ENCODE data around the gene ACOX3.

ACOX3 gene

GRCh38 chr4:8370835-8371595 is 69.5 kb downstream of the ACOX3 start:
- 96% methylated on average over 22 of the region's 24 CpGs for WGBS (ENCODE audit: insufficient coverage)
- no peaks in the 10 kb centered on the region for H3K27me3 ChIP-seq (replicated peaks in 2 of 5; ENCODE audit: control insufficient read depth in 4 of 5, insufficient read depth in 5 of 5, low read length in 4 of 5)
- no peak overlapping the region for H3K4me3 ChIP-seq (ENCODE audit: control insufficient read depth in 1 of 7, extremely low read depth in 1 of 7, insufficient read depth in 4 of 7, low read depth in 2 of 7, low read length in 6 of 7)
- DNase-seq = no peak
- H3K36me3 ChIP-seq (ENCODE audit: control insufficient read depth in 4 of 4, insufficient read depth in 4 of 4, low read length in 3 of 4) = peaks cover 0 to 3% (median 0%) of the 10 kb centered on the region in 4 experiments
- ChIA-PET CTCF (no interaction called here), POLR2A (no interaction called here)
- no peaks in the 10 kb centered on the region for H3K4me1 ChIP-seq (ENCODE audit: control extremely low read depth in 1 of 4, control insufficient read depth in 4 of 4, insufficient read depth in 4 of 4, low read length in 3 of 4)
- H3K9me3 ChIP-seq (ENCODE audit: control extremely low read depth in 1 of 5, control insufficient read depth in 4 of 5, insufficient read depth in 2 of 5, low read depth in 1 of 5, low read length in 4 of 5) = no peaks in the 10 kb centered on the region
- H3K27ac ChIP-seq (ENCODE audit: insufficient read depth in 1 of 2, low read depth in 1 of 2, low read length in 2 of 2, poor library complexity in 1 of 2, severe bottlenecking in 2 of 2) = no peak overlapping the region

- H3K27me3 ChIP-seq (replicated peaks in 2 of 5; ENCODE audit: control insufficient read depth in 4 of 5, insufficient read depth in 5 of 5, low read length in 4 of 5) = no peaks in the 10 kb centered on the region
- no peak overlapping the region for H3K27ac ChIP-seq (ENCODE audit: insufficient read depth in 1 of 2, low read depth in 1 of 2, low read length in 2 of 2, poor library complexity in 1 of 2, severe bottlenecking in 2 of 2)
- H3K4me1 ChIP-seq (ENCODE audit: control extremely low read depth in 1 of 4, control insufficient read depth in 4 of 4, insufficient read depth in 4 of 4, low read length in 3 of 4) = no peaks in the 10 kb centered on the region
- 97% methylated on average over 16 of the region's 16 CpGs for WGBS (ENCODE audit: insufficient coverage)
- peaks cover 0 to 10% (median 0%) of the 10 kb centered on the region in 4 experiments for H3K36me3 ChIP-seq (ENCODE audit: control insufficient read depth in 4 of 4, insufficient read depth in 4 of 4, low read length in 3 of 4)
- no peak overlapping the region for H3K4me3 ChIP-seq (ENCODE audit: control insufficient read depth in 1 of 7, extremely low read depth in 1 of 7, insufficient read depth in 4 of 7, low read depth in 2 of 7, low read length in 6 of 7)
- ChIA-PET CTCF (no interaction called here), POLR2A (no interaction called here)
- DNase-seq = no peak
- no peaks in the 10 kb centered on the region for H3K9me3 ChIP-seq (ENCODE audit: control extremely low read depth in 1 of 5, control insufficient read depth in 4 of 5, insufficient read depth in 2 of 5, low read depth in 1 of 5, low read length in 4 of 5)
Measured at GRCh38 chr4:8370106-8370787, 70.3 kb downstream of the ACOX3 start.

- no peaks in the 10 kb centered on the region for H3K4me1 ChIP-seq (ENCODE audit: control extremely low read depth in 1 of 4, control insufficient read depth in 4 of 4, insufficient read depth in 4 of 4, low read length in 3 of 4)
- ChIA-PET CTCF (no interaction called here), POLR2A (no interaction called here)
- no peak overlapping the region for H3K4me3 ChIP-seq (ENCODE audit: control insufficient read depth in 1 of 7, extremely low read depth in 1 of 7, insufficient read depth in 4 of 7, low read depth in 2 of 7, low read length in 6 of 7)
- no peaks in the 10 kb centered on the region for H3K27me3 ChIP-seq (replicated peaks in 2 of 5; ENCODE audit: control insufficient read depth in 4 of 5, insufficient read depth in 5 of 5, low read length in 4 of 5)
- H3K9me3 ChIP-seq (ENCODE audit: control extremely low read depth in 1 of 5, control insufficient read depth in 4 of 5, insufficient read depth in 2 of 5, low read depth in 1 of 5, low read length in 4 of 5) = no peaks in the 10 kb centered on the region
- peaks cover 0 to 15% (median 0%) of the 10 kb centered on the region in 4 experiments for H3K36me3 ChIP-seq (ENCODE audit: control insufficient read depth in 4 of 4, insufficient read depth in 4 of 4, low read length in 3 of 4)
- no peak overlapping the region for H3K27ac ChIP-seq (ENCODE audit: insufficient read depth in 1 of 2, low read depth in 1 of 2, low read length in 2 of 2, poor library complexity in 1 of 2, severe bottlenecking in 2 of 2)
- WGBS (ENCODE audit: insufficient coverage) = over 99% methylated on average over 12 of the region's 13 CpGs
- no peak for DNase-seq
Measured at GRCh38 chr4:8369426-8370105, 71.0 kb downstream of the ACOX3 start.

GRCh38 chr4:8368998-8369397 is 71.5 kb downstream of the ACOX3 start:
- DNase-seq = no peak
- Histone ChIP-seq H3K9me3 (ENCODE audit: control extremely low read depth in 1 of 5, control insufficient read depth in 4 of 5, insufficient read depth in 2 of 5, low read depth in 1 of 5, low read length in 4 of 5) (no peaks in the 10 kb centered on the region), H3K36me3 (ENCODE audit: control insufficient read depth in 4 of 4, insufficient read depth in 4 of 4, low read length in 3 of 4) (peaks cover 0 to 20% (median 0%) of the 10 kb centered on the region in 4 experiments), H3K4me1 (ENCODE audit: control extremely low read depth in 1 of 4, control insufficient read depth in 4 of 4, insufficient read depth in 4 of 4, low read length in 3 of 4) (no peaks in the 10 kb centered on the region), H3K4me3 (ENCODE audit: control insufficient read depth in 1 of 7, extremely low read depth in 1 of 7, insufficient read depth in 4 of 7, low read depth in 2 of 7, low read length in 6 of 7) (no peak overlapping the region), H3K27ac (ENCODE audit: insufficient read depth in 1 of 2, low read depth in 1 of 2, low read length in 2 of 2, poor library complexity in 1 of 2, severe bottlenecking in 2 of 2) (no peak overlapping the region), H3K27me3 (replicated peaks in 2 of 5; ENCODE audit: control insufficient read depth in 4 of 5, insufficient read depth in 5 of 5, low read length in 4 of 5) (no peaks in the 10 kb centered on the region)
- ChIA-PET CTCF (no interaction called here), POLR2A (no interaction called here)
- WGBS (ENCODE audit: insufficient coverage) = 96% methylated on average over 12 of the region's 12 CpGs

GRCh38 chr4:8368061-8368481 is 72.5 kb downstream of the ACOX3 start:
- no peak overlapping the region for H3K27ac ChIP-seq (ENCODE audit: insufficient read depth in 1 of 2, low read depth in 1 of 2, low read length in 2 of 2, poor library complexity in 1 of 2, severe bottlenecking in 2 of 2)
- WGBS (ENCODE audit: insufficient coverage) = 96% methylated on average over 12 of the region's 12 CpGs
- no peak overlapping the region for H3K4me3 ChIP-seq (ENCODE audit: control insufficient read depth in 1 of 7, extremely low read depth in 1 of 7, insufficient read depth in 4 of 7, low read depth in 2 of 7, low read length in 6 of 7)
- CTCF ChIA-PET = no interaction called here
- H3K36me3 ChIP-seq (ENCODE audit: control insufficient read depth in 4 of 4, insufficient read depth in 4 of 4, low read length in 3 of 4) = peaks cover 0 to 20% (median 0%) of the 10 kb centered on the region in 4 experiments
- no peak for DNase-seq
- POLR2A ChIA-PET = no interaction called here
- H3K27me3 ChIP-seq (replicated peaks in 2 of 5; ENCODE audit: control insufficient read depth in 4 of 5, insufficient read depth in 5 of 5, low read length in 4 of 5) = no peaks in the 10 kb centered on the region
- H3K4me1 ChIP-seq (ENCODE audit: control extremely low read depth in 1 of 4, control insufficient read depth in 4 of 4, insufficient read depth in 4 of 4, low read length in 3 of 4) = no peaks in the 10 kb centered on the region
- H3K9me3 ChIP-seq (ENCODE audit: control extremely low read depth in 1 of 5, control insufficient read depth in 4 of 5, insufficient read depth in 2 of 5, low read depth in 1 of 5, low read length in 4 of 5) = no peaks in the 10 kb centered on the region

GRCh38 chr4:8366601-8367000 is 73.9 kb downstream of the ACOX3 start:
- Histone ChIP-seq H3K27me3 (replicated peaks in 2 of 5; ENCODE audit: control insufficient read depth in 4 of 5, insufficient read depth in 5 of 5, low read length in 4 of 5) (no peaks in the 10 kb centered on the region), H3K4me1 (ENCODE audit: control extremely low read depth in 1 of 4, control insufficient read depth in 4 of 4, insufficient read depth in 4 of 4, low read length in 3 of 4) (no peaks in the 10 kb centered on the region), H3K36me3 (ENCODE audit: control insufficient read depth in 4 of 4, insufficient read depth in 4 of 4, low read length in 3 of 4) (peaks cover 0 to 19% (median 0%) of the 10 kb centered on the region in 4 experiments), H3K9me3 (ENCODE audit: control extremely low read depth in 1 of 5, control insufficient read depth in 4 of 5, insufficient read depth in 2 of 5, low read depth in 1 of 5, low read length in 4 of 5) (peaks cover 0 to 9% (median 0%) of the 10 kb centered on the region in 5 experiments), H3K27ac (ENCODE audit: insufficient read depth in 1 of 2, low read depth in 1 of 2, low read length in 2 of 2, poor library complexity in 1 of 2, severe bottlenecking in 2 of 2) (no peak overlapping the region), H3K4me3 (ENCODE audit: control insufficient read depth in 1 of 7, extremely low read depth in 1 of 7, insufficient read depth in 4 of 7, low read depth in 2 of 7, low read length in 6 of 7) (no peak overlapping the region)
- 94% methylated on average over 17 of the region's 17 CpGs for WGBS (ENCODE audit: insufficient coverage)
- POLR2A ChIA-PET = no interaction called here
- CTCF ChIA-PET = interaction anchor here (0.6 to 1.1 kb wide), 2 partner anchors 60 to 195 kb away, joined by 3 read pairs; no protein-coding TSS in a partner anchor
- DNase-seq = no peak

GRCh38 chr4:8365951-8366350 is 74.6 kb downstream of the ACOX3 start:
- H3K9me3 ChIP-seq (ENCODE audit: control extremely low read depth in 1 of 5, control insufficient read depth in 4 of 5, insufficient read depth in 2 of 5, low read depth in 1 of 5, low read length in 4 of 5) = peaks cover 0 to 12% (median 0%) of the 10 kb centered on the region in 5 experiments
- DNase-seq = no peak
- H3K36me3 ChIP-seq (ENCODE audit: control insufficient read depth in 4 of 4, insufficient read depth in 4 of 4, low read length in 3 of 4) = peaks cover 0 to 18% (median 0%) of the 10 kb centered on the region in 4 experiments
- POLR2A ChIA-PET = no interaction called here
- H3K4me1 ChIP-seq (ENCODE audit: control extremely low read depth in 1 of 4, control insufficient read depth in 4 of 4, insufficient read depth in 4 of 4, low read length in 3 of 4) = no peaks in the 10 kb centered on the region
- no peaks in the 10 kb centered on the region for H3K27me3 ChIP-seq (replicated peaks in 2 of 5; ENCODE audit: control insufficient read depth in 4 of 5, insufficient read depth in 5 of 5, low read length in 4 of 5)
- CTCF ChIA-PET = interaction anchor here (1.1 kb wide), 1 partner anchor 194 kb away, joined by 3 read pairs; no protein-coding TSS in a partner anchor
- H3K4me3 ChIP-seq (ENCODE audit: control insufficient read depth in 1 of 7, extremely low read depth in 1 of 7, insufficient read depth in 4 of 7, low read depth in 2 of 7, low read length in 6 of 7) = no peak overlapping the region
- over 99% methylated on average over 9 of the region's 11 CpGs for WGBS (ENCODE audit: insufficient coverage)
- H3K27ac ChIP-seq (ENCODE audit: insufficient read depth in 1 of 2, low read depth in 1 of 2, low read length in 2 of 2, poor library complexity in 1 of 2, severe bottlenecking in 2 of 2) = no peak overlapping the region
